Immature natural killer cell (primary cell): ENCODE results near the gene CX3CR1. TPM values are rescaled to one million over a fixed set of nuclear protein-coding genes. Genes with fewer than 3 reads are reported as not detected.

Source experiments
- DNase-seq, 3 donors: peaks; one replicate each; pipeline ENCODE4 v3.0.0; 2022; ENCODE audit warnings: mixed read lengths in 1 of 3
- H3K27ac Mint-ChIP-seq, 6 donors: one replicate each; pipeline ENCODE4 v1.8.0; 2020; ENCODE audit warnings: mixed read lengths in 6 of 6, mild to moderate bottlenecking in 5 of 6, inconsistent platforms in 4 of 6, moderate library complexity in 3 of 6
- H3K27me3 Mint-ChIP-seq, 3 donors: one replicate each; pipeline ENCODE4 v1.8.0; 2020 to 2021; ENCODE audit warnings: low read depth in 3 of 3, mild to moderate bottlenecking in 3 of 3, mixed read lengths in 3 of 3, moderate library complexity in 3 of 3, inconsistent platforms in 1 of 3
- H3K36me3 Mint-ChIP-seq, 3 donors: one replicate each; pipeline ENCODE4 v1.8.0; 2020; ENCODE audit warnings: mixed read lengths in 3 of 3, inconsistent platforms in 2 of 3, mild to moderate bottlenecking in 2 of 3
- H3K4me1 Mint-ChIP-seq, 2 donors: one replicate each; pipeline ENCODE4 v1.8.0; 2020; ENCODE audit warnings: inconsistent platforms in 2 of 2, mild to moderate bottlenecking in 2 of 2, mixed read lengths in 2 of 2, moderate library complexity in 1 of 2
- H3K4me3 Mint-ChIP-seq, 5 donors: one replicate each; pipeline ENCODE4 v1.8.0; 2020; ENCODE audit warnings: mild to moderate bottlenecking in 5 of 5, mixed read lengths in 5 of 5, inconsistent platforms in 3 of 5, moderate library complexity in 3 of 5
- H3K9me3 Mint-ChIP-seq, 6 donors: one replicate each; pipeline ENCODE4 v1.8.0; 2020; ENCODE audit warnings: mild to moderate bottlenecking in 6 of 6, mixed read lengths in 6 of 6, inconsistent platforms in 4 of 6, moderate library complexity in 3 of 6
- polyA plus RNA-seq, 3 donors: library from polyadenylated mRNA; unstranded; fragments of 300-500 nt; fragmentation: Illumina TruSeq; gene quantifications; one replicate each; pipeline ENCODE4 v1.2.3, GENCODE V29; 2021

The CX3CR1 gene
- polyA plus RNA-seq, 3 donors from 2014 or later = 338 to 1,281 (median 522) TPM

DNA sequence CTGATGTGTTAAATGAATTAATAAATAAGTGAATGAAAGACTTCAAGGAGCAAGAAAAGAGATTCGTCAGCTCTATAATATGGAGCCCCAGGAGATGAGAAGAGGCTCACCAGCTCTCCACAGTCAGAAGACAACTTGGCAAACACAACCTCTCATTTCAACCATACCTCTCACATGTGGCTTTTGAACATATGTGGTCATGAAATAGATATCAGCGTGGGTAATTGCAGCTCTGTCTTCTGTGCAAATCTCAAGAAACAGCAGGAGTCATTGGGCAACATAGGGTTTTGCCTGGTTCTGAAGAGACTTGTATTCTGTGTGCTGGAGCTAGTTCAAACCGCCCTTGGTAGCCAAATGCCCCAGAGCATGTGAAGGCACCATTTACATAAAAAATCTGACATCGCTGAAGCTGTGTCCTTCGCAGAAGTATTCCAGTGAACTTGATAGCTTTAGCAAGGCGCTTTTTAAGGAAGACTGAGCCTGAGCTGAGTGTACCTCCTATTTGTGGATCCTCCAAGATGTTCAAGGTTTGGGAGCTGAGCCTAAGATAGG lies 8.4 kb downstream of the CX3CR1 start:
- Mint-ChIP-seq H3K4me3 (peak overlapping the region; percentile 82 to 99 (median 97)), H3K27me3 (peaks cover 5 to 16% (median 15%) of the 10 kb centered on the region in 3 donors), H3K36me3 (peaks cover 52 to 80% (median 72%) of the 10 kb centered on the region in 3 donors), H3K9me3 (no peaks in the 10 kb centered on the region), H3K27ac (peak overlapping the region; percentile 94 to 100 (median 98)), H3K4me1 (peaks cover 97 to 100% of the 10 kb centered on the region in 2 donors)
- peak; percentile 56 to 72 (median 70) for DNase-seq

GRCh38 chr3:39269528-39269927 lies 10.3 kb downstream of the CX3CR1 start:
- peaks cover 57 to 80% (median 73%) of the 10 kb centered on the region in 3 donors for H3K36me3 Mint-ChIP-seq
- peak overlapping the region; percentile 93 to 99 (median 97) for H3K4me3 Mint-ChIP-seq
- H3K9me3 Mint-ChIP-seq = no peaks in the 10 kb centered on the region
- peaks cover 5 to 16% (median 16%) of the 10 kb centered on the region in 3 donors for H3K27me3 Mint-ChIP-seq
- H3K4me1 Mint-ChIP-seq = peaks cover 99 to 100% of the 10 kb centered on the region in 2 donors
- H3K27ac Mint-ChIP-seq = peak overlapping the region; percentile 98 to 100 (median 99)
- DNase-seq = no peak

GRCh38 chr3:39268549-39268900 lies 11.3 kb downstream of the CX3CR1 start:
- Mint-ChIP-seq H3K27ac (peak overlapping the region; percentile 98 to 100 (median 99)), H3K27me3 (peaks cover 5 to 16% (median 16%) of the 10 kb centered on the region in 3 donors), H3K4me1 (peaks cover 100% of the 10 kb centered on the region in 2 donors), H3K4me3 (peak overlapping the region; percentile 93 to 99 (median 97)), H3K36me3 (peaks cover 60 to 80% (median 72%) of the 10 kb centered on the region in 3 donors), H3K9me3 (no peaks in the 10 kb centered on the region)
- no peak for DNase-seq

DNA sequence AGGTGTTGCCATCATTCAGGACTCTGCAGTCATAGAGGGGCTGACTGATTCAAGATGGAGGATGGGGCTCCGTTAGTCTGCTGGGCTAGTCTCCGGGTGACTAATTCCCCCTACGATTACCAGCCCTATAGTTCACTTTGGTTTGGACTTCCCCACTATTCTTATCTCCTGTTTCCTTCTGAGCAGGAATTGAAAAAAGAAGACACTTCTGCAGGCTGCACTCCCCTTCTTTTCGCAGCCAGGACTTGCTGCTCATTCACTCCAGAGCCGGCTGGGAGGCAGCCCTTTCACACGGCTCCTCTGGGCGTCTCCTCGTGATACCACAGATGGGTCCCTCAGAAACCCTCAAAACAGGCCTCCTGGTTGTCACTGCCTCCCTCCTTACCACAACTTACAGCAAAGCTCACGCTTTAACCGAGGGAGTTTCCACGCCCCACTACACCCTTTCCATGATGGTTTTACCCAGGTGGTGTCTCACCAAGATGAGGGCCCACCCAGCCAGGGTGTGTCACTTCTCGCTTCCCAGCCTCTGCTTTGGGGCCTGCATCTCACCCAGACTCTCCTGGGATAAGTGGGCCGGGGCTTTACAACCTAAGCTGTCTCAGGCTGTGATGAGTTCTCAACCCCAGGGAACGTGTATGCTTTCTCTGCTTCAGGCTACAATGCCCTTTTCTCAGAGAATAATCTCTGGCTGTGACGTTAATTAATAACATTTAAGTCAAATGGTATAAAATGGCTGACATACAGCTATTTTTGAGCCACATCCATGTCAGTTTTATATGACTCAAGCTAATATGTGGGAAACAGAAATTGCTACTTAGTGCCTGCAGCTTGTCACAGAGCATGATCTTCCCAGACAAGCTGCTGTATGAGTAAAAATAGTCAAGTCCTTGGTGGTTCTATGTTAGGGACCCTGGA lies 11.9 kb downstream of the CX3CR1 start:
- Mint-ChIP-seq H3K27me3 (peaks cover 5 to 16% (median 16%) of the 10 kb centered on the region in 3 donors), H3K9me3 (no peaks in the 10 kb centered on the region), H3K4me1 (peaks cover 100% of the 10 kb centered on the region in 2 donors), H3K4me3 (peak overlapping the region; percentile 93 to 99 (median 97)), H3K36me3 (peaks cover 60 to 83% (median 70%) of the 10 kb centered on the region in 3 donors), H3K27ac (peak overlapping the region; percentile 98 to 100 (median 99))
- DNase-seq = peak; percentile 94 to 95 (median 94)

DNA sequence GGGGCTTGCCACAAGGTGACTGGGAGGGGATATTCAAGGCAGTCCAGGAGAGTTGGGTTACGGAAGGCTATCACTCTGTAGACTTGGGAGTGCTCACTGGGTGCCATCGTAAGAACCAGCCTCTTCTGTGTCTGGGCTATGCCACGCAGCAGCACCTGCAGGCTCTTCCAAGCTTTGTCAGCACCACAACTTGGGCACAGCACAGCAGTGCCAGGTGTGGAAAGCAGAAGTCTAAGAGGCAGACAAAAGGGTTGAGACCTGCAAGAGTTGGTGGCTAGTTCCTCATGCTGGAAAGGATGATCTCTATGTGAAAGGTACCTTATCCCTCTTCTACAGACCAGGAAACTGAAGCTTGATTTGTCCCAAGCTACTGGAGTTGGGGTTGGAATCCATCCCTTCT lies 15.8 kb downstream of the CX3CR1 start:
- peaks cover 7 to 20% (median 16%) of the 10 kb centered on the region in 3 donors for H3K27me3 Mint-ChIP-seq
- peaks cover 95 to 99% of the 10 kb centered on the region in 2 donors for H3K4me1 Mint-ChIP-seq
- peak overlapping the region; percentile 63 to 99 (median 95) for H3K4me3 Mint-ChIP-seq
- peak overlapping the region; percentile 98 to 100 (median 99) for H3K27ac Mint-ChIP-seq
- no peaks in the 10 kb centered on the region for H3K9me3 Mint-ChIP-seq
- H3K36me3 Mint-ChIP-seq = peaks cover 50 to 60% (median 52%) of the 10 kb centered on the region in 3 donors
- no peak for DNase-seq

- H3K27ac Mint-ChIP-seq = peak overlapping the region; percentile 98 to 100 (median 99)
- DNase-seq = no peak
- H3K9me3 Mint-ChIP-seq = no peaks in the 10 kb centered on the region
- H3K27me3 Mint-ChIP-seq = peaks cover 7 to 19% (median 15%) of the 10 kb centered on the region in 3 donors
- H3K4me3 Mint-ChIP-seq = peak overlapping the region; percentile 63 to 99 (median 95)
- H3K36me3 Mint-ChIP-seq = peaks cover 48 to 58% (median 53%) of the 10 kb centered on the region in 3 donors
- peaks cover 95 to 99% of the 10 kb centered on the region in 2 donors for H3K4me1 Mint-ChIP-seq
Measured at GRCh38 chr3:39263576-39263975, 16.3 kb downstream of the CX3CR1 start.

GRCh38 chr3:39262846-39263245 lies 17.0 kb downstream of the CX3CR1 start:
- peaks cover 95 to 99% of the 10 kb centered on the region in 2 donors for H3K4me1 Mint-ChIP-seq
- H3K4me3 Mint-ChIP-seq = peak overlapping the region; percentile 63 to 99 (median 95)
- H3K9me3 Mint-ChIP-seq = no peaks in the 10 kb centered on the region
- peaks cover 5 to 11% (median 8%) of the 10 kb centered on the region in 3 donors for H3K27me3 Mint-ChIP-seq
- H3K27ac Mint-ChIP-seq = peak overlapping the region; percentile 98 to 100 (median 99)
- H3K36me3 Mint-ChIP-seq = peaks cover 48 to 58% (median 55%) of the 10 kb centered on the region in 3 donors
- peak; percentile 53 to 65 (median 63) for DNase-seq

GRCh38 chr3:39261726-39262125 lies 18.1 kb downstream of the CX3CR1 start:
- peak overlapping the region; percentile 98 to 100 (median 99) for H3K27ac Mint-ChIP-seq
- H3K4me1 Mint-ChIP-seq = peaks cover 95 to 99% of the 10 kb centered on the region in 2 donors
- no peaks in the 10 kb centered on the region for H3K9me3 Mint-ChIP-seq
- H3K4me3 Mint-ChIP-seq = peak overlapping the region; percentile 68 to 97 (median 84)
- no peak for DNase-seq
- peaks cover 2 to 4% (median 4%) of the 10 kb centered on the region in 3 donors for H3K27me3 Mint-ChIP-seq
- peaks cover 41 to 48% (median 47%) of the 10 kb centered on the region in 3 donors for H3K36me3 Mint-ChIP-seq

- Mint-ChIP-seq H3K4me3 (peak overlapping the region; percentile 68 to 97 (median 84)), H3K9me3 (no peaks in the 10 kb centered on the region), H3K36me3 (peaks cover 36 to 43% (median 42%) of the 10 kb centered on the region in 3 donors), H3K4me1 (peaks cover 95 to 99% of the 10 kb centered on the region in 2 donors), H3K27ac (peak overlapping the region; percentile 98 to 100 (median 99)), H3K27me3 (peaks cover 2 to 4% (median 4%) of the 10 kb centered on the region in 3 donors)
- DNase-seq = peak; percentile 79 to 83 (median 83)
Measured at GRCh38 chr3:39260957-39261356, 18.9 kb downstream of the CX3CR1 start.

- peaks cover 30 to 36% (median 36%) of the 10 kb centered on the region in 3 donors for H3K36me3 Mint-ChIP-seq
- peaks cover 2 to 4% (median 3%) of the 10 kb centered on the region in 3 donors for H3K27me3 Mint-ChIP-seq
- H3K27ac Mint-ChIP-seq = peak overlapping the region; percentile 90 to 100 (median 96)
- no peak for DNase-seq
- no peaks in the 10 kb centered on the region for H3K9me3 Mint-ChIP-seq
- peaks cover 95 to 99% of the 10 kb centered on the region in 2 donors for H3K4me1 Mint-ChIP-seq
- H3K4me3 Mint-ChIP-seq = peak overlapping the region in 4 of 5 donors; percentile 6 to 78 (median 32)
Measured at GRCh38 chr3:39260318-39260717, 19.5 kb downstream of the CX3CR1 start.

DNA sequence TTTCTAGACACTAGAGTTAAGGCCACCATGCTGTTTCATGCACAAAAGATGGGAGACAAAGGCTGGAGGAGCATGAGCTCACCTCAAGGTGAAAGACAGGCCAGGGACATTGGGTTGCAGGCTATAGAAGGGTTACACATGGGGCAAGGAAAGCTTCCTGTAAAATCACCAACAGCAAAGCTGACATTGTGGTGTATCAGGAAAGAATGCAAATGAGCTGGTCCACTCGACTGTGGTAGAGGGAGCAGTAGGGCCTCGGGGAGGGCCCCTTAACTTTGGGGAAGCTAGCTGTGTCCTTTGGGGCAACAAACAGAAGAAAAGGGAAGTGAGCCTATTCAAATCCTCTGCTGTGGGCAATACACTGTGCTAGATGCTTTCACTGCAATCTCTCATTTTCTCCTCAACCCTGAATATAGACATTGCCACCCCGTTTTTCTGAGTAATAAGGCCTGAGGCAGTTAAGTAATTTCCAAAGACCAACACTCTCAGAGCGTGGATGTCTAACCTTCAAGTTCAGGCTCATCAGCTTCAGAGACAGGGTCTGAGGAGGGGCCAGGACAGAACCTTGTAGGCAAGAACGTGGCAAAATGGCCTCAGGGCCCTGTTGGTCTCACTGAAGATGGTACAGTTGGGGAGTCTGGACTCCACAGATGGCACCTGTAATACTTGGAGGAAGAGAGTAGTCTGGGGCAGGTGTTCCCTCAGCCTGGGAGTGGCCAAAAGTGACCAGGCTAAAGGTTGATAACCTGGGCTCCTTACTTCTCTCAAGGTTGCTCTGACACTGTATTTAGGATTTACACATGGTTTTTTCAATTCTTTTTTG lies 24.1 kb downstream of the CX3CR1 start:
- Mint-ChIP-seq H3K36me3 (peaks cover 0 to 16% (median 3%) of the 10 kb centered on the region in 3 donors), H3K4me1 (peaks cover 92 to 96% of the 10 kb centered on the region in 2 donors), H3K9me3 (no peaks in the 10 kb centered on the region), H3K4me3 (peak overlapping the region; percentile 45 to 69 (median 57)), H3K27ac (peak overlapping the region; percentile 83 to 94 (median 89)), H3K27me3 (peaks cover 0 to 4% (median 2%) of the 10 kb centered on the region in 3 donors)
- DNase-seq = no peak

GRCh38 chr3:39254806-39255449 lies 24.9 kb downstream of the CX3CR1 start:
- H3K4me3 Mint-ChIP-seq = peak overlapping the region; percentile 45 to 69 (median 57)

More at GRCh38 chr3:39254806-39255449, 24.9 kb downstream of the CX3CR1 start:
- peaks cover 0 to 16% (median 1%) of the 10 kb centered on the region in 3 donors for H3K36me3 Mint-ChIP-seq
- DNase-seq = no peak
- H3K27ac Mint-ChIP-seq = peak overlapping the region; percentile 83 to 94 (median 89)
- H3K9me3 Mint-ChIP-seq = no peaks in the 10 kb centered on the region
- H3K27me3 Mint-ChIP-seq = peaks cover 0 to 2% (median under 1%) of the 10 kb centered on the region in 3 donors
- peaks cover 93 to 96% of the 10 kb centered on the region in 2 donors for H3K4me1 Mint-ChIP-seq
